A549 (cell line): ENCODE data around the gene SLC22A7. TPM values are rescaled to one million over a fixed set of nuclear protein-coding genes. Genes with fewer than 3 reads are reported as not detected.

Experiments used
- ATAC-seq, 2 experiments: fragments of 200-7000 bp in 1 of 2; fragments of >200 bp in 1 of 2; cut with Nextera tagmentation in 1 of 2; cut with Tn5 transposase in 1 of 2; 3 replicates each; pipeline versions ENCODE4 v1.8.0 to v1.9.1; 2018 to 2020; ENCODE audit warnings: mild to moderate bottlenecking in 1 of 2, moderate library complexity in 1 of 2
- CTCF ChIA-PET: fragments of 300-600 bp; sonication (Branson Sonifier 250); formaldehyde crosslinking; extraction: SDS; loops from one replicate; lab custom pipeline; 2021; ENCODE audit warnings: antibody characterized with exemption, inconsistent platforms; lab: Yijun Ruan, JAX
- POLR2A ChIA-PET: fragments of 350-600 bp; formaldehyde crosslinking; extraction: SDS; loops from one replicate; lab custom pipeline; 2021; ENCODE audit warnings: antibody characterized with exemption, inconsistent platforms; lab: Yijun Ruan, JAX
- DNase-seq, 2 experiments: peaks; one replicate each; pipeline versions ENCODE4 v3.0.0 to v3.0.0-alpha.2; 2011 to 2016; ENCODE audit warnings: low read depth in 1 of 2, low spot score in 1 of 2
- FAIRE-seq: peaks from 2 replicates; lab custom pipeline; 2011; peaks lifted over from hg19 to GRCh38; lab: Jason Lieb, UNC
- H3K27ac ChIP-seq, 2 experiments: fragments of >200 bp; sonication (Bioruptor Twin); formaldehyde crosslinking; 3 replicates each; pipeline ENCODE4 v1.5.1; 2016 to 2017
- H3K4me1 ChIP-seq: fragments of >200 bp; sonication (Bioruptor Twin); formaldehyde crosslinking; 3 replicates; pipeline ENCODE4 v1.6.1; 2016
- H3K4me2 ChIP-seq: fragments of >200 bp; sonication (Bioruptor Twin); formaldehyde crosslinking; 3 replicates; pipeline ENCODE4 v1.6.1; 2016
- H3K4me3 ChIP-seq: fragments of >200 bp; sonication (Bioruptor Twin); formaldehyde crosslinking; 3 replicates; pipeline ENCODE4 v1.5.1; 2016
- H3K9me3 ChIP-seq: fragments of >200 bp; sonication (Bioruptor Twin); formaldehyde crosslinking; 3 replicates; pipeline ENCODE4 v1.6.1; 2016
- BCL3 ChIP-seq: fragments of >200 bp; sonication (Bioruptor Twin); formaldehyde crosslinking; IDR thresholded peaks from 3 replicates; pipeline ENCODE4 v1.6.1; 2016
- CBX8 ChIP-seq: fragments of 200-600 bp; sonication (generic); IDR thresholded peaks from 2 replicates; pipeline ENCODE4 v1.6.1; 2016
- CEBPB ChIP-seq, 2 experiments: fragments of >200 bp in 1 of 2; sonication (Bioruptor Twin) in 1 of 2; formaldehyde crosslinking in 1 of 2; IDR thresholded peaks; 2 replicates each; pipeline ENCODE4 v1.6.1; 2012 to 2016
- CHD2 ChIP-seq: fragments of 150-350 bp; IDR thresholded peaks from 2 replicates; pipeline ENCODE4 v1.6.1; 2014; ENCODE audit warnings: low read length; ENCODE audit not compliant: partially characterized antibody
- CHD4 ChIP-seq: fragments of 200-600 bp; sonication (generic); IDR thresholded peaks from 2 replicates; pipeline ENCODE4 v1.6.1; 2016; ENCODE audit warnings: antibody characterized with exemption, mild to moderate bottlenecking, borderline replicate concordance
- EHF ChIP-seq: fragments of 250-450 bp; sonication (Bioruptor Pico); IDR thresholded peaks from 2 replicates; pipeline ENCODE4 v1.5.0; 2020; ENCODE audit warnings: mild to moderate bottlenecking
- EHMT2 ChIP-seq: fragments of 200-600 bp; sonication (generic); IDR thresholded peaks from 2 replicates; pipeline ENCODE4 v1.6.1; 2016; ENCODE audit warnings: antibody characterized with exemption, low read depth, mild to moderate bottlenecking, moderate library complexity
- ESRRA ChIP-seq: fragments of 150-350 bp; IDR thresholded peaks from 2 replicates; pipeline ENCODE4 v1.6.1; 2014; ENCODE audit warnings: mild to moderate bottlenecking, low read length, borderline replicate concordance
- GATA3 ChIP-seq: IDR thresholded peaks from 2 replicates; pipeline ENCODE4 v1.6.1; 2012; ENCODE audit warnings: borderline replicate concordance
- HEYL ChIP-seq: fragments of 250-450 bp; sonication (Bioruptor Pico); IDR thresholded peaks from 2 replicates; pipeline ENCODE4 v1.8.0; 2021; ENCODE audit warnings: mild to moderate bottlenecking, moderate library complexity
- MAFK ChIP-seq: fragments of 450-650 bp; IDR thresholded peaks from 2 replicates; pipeline ENCODE4 v1.6.1; 2014; ENCODE audit not compliant: partially characterized antibody
- NR3C1 ChIP-seq: fragments of >200 bp; sonication (Bioruptor Twin); formaldehyde crosslinking; IDR thresholded peaks from 3 replicates; pipeline ENCODE4 v1.6.1; 2017
- RAD21 ChIP-seq, 2 experiments: fragments of >200 bp in 1 of 2; sonication (Bioruptor Twin) in 1 of 2; formaldehyde crosslinking in 1 of 2; IDR thresholded peaks in 1 of 2; conservative IDR thresholded peaks in 1 of 2; 2 replicates in 1 of 2; 3 replicates in 1 of 2; pipeline ENCODE4 v1.6.1; 2012 to 2018; ENCODE audit warnings: inconsistent platforms in 1 of 2
- RFX5 ChIP-seq: fragments of 450-650 bp; IDR thresholded peaks from 2 replicates; pipeline ENCODE4 v1.7.1; 2014; ENCODE audit warnings: antibody characterized with exemption, mild to moderate bottlenecking, moderate library complexity
- ZC3H11A ChIP-seq: fragments of 450-650 bp; IDR thresholded peaks from 2 replicates; pipeline ENCODE4 v1.6.1; 2014; ENCODE audit warnings: antibody characterized with exemption, mild to moderate bottlenecking
- WGBS: methylation state at CpG from one replicate; pipeline ENCODE4 v1.1.6; 2017; ENCODE audit errors: missing lambda C conversion rate; 5-methylcytosine and 5-hydroxymethylcytosine counted together
- polyA plus RNA-seq, 4 experiments: library from polyadenylated mRNA; depleted of rRNA in 3 of 4; stranded (reverse); fragments of >200 nt; fragmentation: RNase III in 1 of 4; extraction: RNeasy Plus Mini Kit Qiagen cat#74134 plus additional on column Dnase treatment in 1 of 4; gene quantifications; 2 replicates in 3 of 4; 3 replicates in 1 of 4; pipeline ENCODE4 v1.2.3, GENCODE V29; 2011 to 2017

Gene SLC22A7
- polyA plus RNA-seq, 2 of the 4 experiments (the other 2 are of a cell fraction): not detected

GRCh38 chr6:43286980-43287716 lies 10.9 kb upstream of the SLC22A7 start:
- Histone ChIP-seq H3K4me2 (peak overlapping the region; percentile 37; the same call in 2 of the 3 replicates), H3K27ac (peak overlapping the region; percentile 5 to 63; a peak in 3 of 6 replicates)
- 88% methylated on average over 4 of the region's 10 CpGs for WGBS
- peak; percentile 21 to 70; a peak in 3 of 6 replicates for ATAC-seq
- TF ChIP-seq BCL3: no peak
- no peak for TF ChIP-seq CHD4
- TF ChIP-seq RAD21 (conservative IDR thresholded peaks at IDR 0.05 in 1 of 2, IDR thresholded peaks at IDR 0.05 in 1 of 2): peak in 1 of 2 experiments; percentile 26; a peak in 1 of 5 replicates
- TF ChIP-seq, all 56 proteins: peak for 1
- Histone ChIP-seq H3K4me3 (no peak overlapping the region), H3K4me1 (peaks cover 14% of the 10 kb centered on the region; the same call in 2 of the 3 replicates), H3K9me3 (no peaks in the 10 kb centered on the region)
- FAIRE-seq (no peak), DNase-seq (no peak)
- ChIA-PET POLR2A (interaction anchor here (0.6 kb wide), 1 partner anchor 313 kb away, joined by 3 read pairs; no protein-coding TSS in a partner anchor), CTCF (interaction anchor here (0.6 to 2.6 kb wide), 7 partner anchors 9 to 110 kb away, joined by 3 to 6 read pairs (median 3); no protein-coding TSS in a partner anchor)

GRCh38 chr6:43287717-43288679 lies 10.1 kb upstream of the SLC22A7 start:
- 64% methylated on average over 6 of the region's 7 CpGs for WGBS
- H3K4me1 ChIP-seq: peaks cover 14% of the 10 kb centered on the region; the same call in 2 of the 3 replicates
- no peak for DNase-seq
- TF ChIP-seq RAD21 (conservative IDR thresholded peaks at IDR 0.05 in 1 of 2, IDR thresholded peaks at IDR 0.05 in 1 of 2): no peak
- no peak for TF ChIP-seq CEBPB (IDR thresholded peaks at IDR 0.05)
- TF ChIP-seq EHF (CRISPR knock-in tag): no peak
- no peak for TF ChIP-seq HEYL (CRISPR knock-in tag)
- TF ChIP-seq NR3C1: no peak
- TF ChIP-seq EHMT2: no peak
- TF ChIP-seq MAFK: no peak
- TF ChIP-seq, all 56 proteins: peak for 0
- H3K9me3 ChIP-seq: no peaks in the 10 kb centered on the region
- FAIRE-seq (no peak), ATAC-seq (peak in 1 of 2 experiments; percentile 27; a peak in 2 of 6 replicates)
- H3K4me3 ChIP-seq: no peak overlapping the region
- ChIA-PET POLR2A (no interaction called here), CTCF (interaction anchor here (0.8 to 2.6 kb wide), 4 partner anchors 8 to 46 kb away, joined by 3 to 6 read pairs (median 4); no protein-coding TSS in a partner anchor)
- peak overlapping the region; percentile 37; the same call in 2 of the 3 replicates for H3K4me2 ChIP-seq
- peak overlapping the region in 1 of 2 experiments; percentile 63; a peak in 3 of 6 replicates for H3K27ac ChIP-seq

GRCh38 chr6:43290339-43290904 lies 7.6 kb upstream of the SLC22A7 start:
- DNase-seq (no peak), FAIRE-seq (no peak), ATAC-seq (no peak)
- no peaks in the 10 kb centered on the region for H3K9me3 ChIP-seq
- POLR2A ChIA-PET: no interaction called here
- H3K4me3 ChIP-seq: no peak overlapping the region
- WGBS: 56% methylated on average over 3 of the region's 3 CpGs
- H3K4me2 ChIP-seq: no peak overlapping the region
- CTCF ChIA-PET: no interaction called here
- H3K4me1 ChIP-seq: peaks cover 14% of the 10 kb centered on the region; the same call in 2 of the 3 replicates
- H3K27ac ChIP-seq: no peak overlapping the region
- TF ChIP-seq CBX8 (no peak), ZC3H11A (no peak), EHF (CRISPR knock-in tag) (no peak), EHMT2 (no peak), GATA3 (no peak), RAD21 (conservative IDR thresholded peaks at IDR 0.05 in 1 of 2, IDR thresholded peaks at IDR 0.05 in 1 of 2) (no peak), RFX5 (no peak), ESRRA (no peak), CHD2 (no peak)
